Thoracic aorta (tissue), 2 donors: ENCODE results near the gene LYRM4. TPM values are rescaled to one million over a fixed set of nuclear protein-coding genes. Genes with fewer than 3 reads are reported as not detected.

Source experiments
- ATAC-seq: fragments of 150-250 bp; one replicate; pipeline ENCODE4 v1.8.0; 2017; ENCODE audit warnings: low read depth; ENCODE audit not compliant: insufficient number of reproducible peaks, low FRiP score
- DNase-seq: peaks from one replicate; pipeline ENCODE4 v3.0.0-alpha.2; 2020; ENCODE audit warnings: low spot score
- H3K27ac ChIP-seq, 2 donors: fragments of 200-600 bp; sonication (generic); 1 replicate in 1 of 2; 2 replicates in 1 of 2; pipeline ENCODE4 v1.5.1; 2016; ENCODE audit warnings: mild to moderate bottlenecking in 2 of 2, moderate library complexity in 2 of 2
- H3K27me3 ChIP-seq: fragments of 200-600 bp; sonication (generic); replicated peaks from 2 replicates; pipeline ENCODE4 v1.6.0; 2016; ENCODE audit warnings: mild to moderate bottlenecking; ENCODE audit not compliant: insufficient read depth
- H3K36me3 ChIP-seq: fragments of 200-600 bp; sonication (generic); one replicate; pipeline ENCODE4 v1.5.1; 2016
- H3K4me1 ChIP-seq, 2 donors: fragments of 200-600 bp; sonication (generic); 1 replicate in 1 of 2; 2 replicates in 1 of 2; pipeline versions ENCODE4 v1.5.1 to v1.6.0; 2016; ENCODE audit warnings: low read depth in 2 of 2, mild to moderate bottlenecking in 1 of 2; ENCODE audit not compliant: control insufficient read depth in 1 of 2
- H3K4me3 ChIP-seq: fragments of 200-600 bp; sonication (generic); 2 replicates; pipeline ENCODE4 v1.5.1; 2016; ENCODE audit warnings: mild to moderate bottlenecking
- H3K9me3 ChIP-seq: fragments of 200-600 bp; sonication (generic); 2 replicates; pipeline ENCODE4 v1.5.1; 2016
- total RNA-seq, 2 donors: library from RNA; depleted of rRNA; stranded (reverse); fragments of >200 nt; gene quantifications; one replicate each; pipeline versions ENCODE4 v1.1.0 to v1.2.3, GENCODE V29; 2016
- TF ChIP-seq, protein P1 (sequence below): fragments of 200-600 bp; sonication (generic); IDR thresholded peaks from one replicate; pipeline ENCODE4 v1.5.1; 2019; ENCODE audit warnings: antibody characterized with exemption

The LYRM4 gene
- total RNA-seq, 2 donors from 2014 or later = 6.9 to 27.2 TPM

DNA sequence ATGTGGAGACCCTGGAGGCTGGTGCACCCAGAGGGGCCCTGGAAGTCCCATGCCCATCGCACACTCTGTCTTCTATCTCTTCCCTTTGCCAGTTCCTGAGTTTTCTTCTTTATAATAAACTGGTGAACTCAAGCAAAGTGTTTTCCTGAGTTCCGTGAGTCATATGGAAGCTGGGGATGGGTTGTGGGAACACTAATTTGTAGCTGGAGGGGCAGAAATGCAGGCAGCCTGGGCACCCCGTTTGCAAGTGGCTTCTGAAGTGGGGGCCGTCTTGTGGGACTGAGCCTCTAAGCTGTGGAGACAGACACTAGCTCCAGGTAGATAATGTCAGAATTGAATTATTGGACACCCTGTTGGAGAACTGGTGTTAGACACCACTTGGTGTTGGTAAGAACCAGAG is 178.8 kb downstream of the LYRM4 start:
- Histone ChIP-seq H3K27ac (no peak overlapping the region), H3K4me1 (peaks cover 5 to 20% of the 10 kb centered on the region in 2 donors), H3K4me3 (no peak overlapping the region), H3K36me3 (no peaks in the 10 kb centered on the region), H3K9me3 (no peaks in the 10 kb centered on the region), H3K27me3 (no peaks in the 10 kb centered on the region)
- no peak for ATAC-seq
- no peak for DNase-seq
- TF ChIP-seq, protein P1, sequence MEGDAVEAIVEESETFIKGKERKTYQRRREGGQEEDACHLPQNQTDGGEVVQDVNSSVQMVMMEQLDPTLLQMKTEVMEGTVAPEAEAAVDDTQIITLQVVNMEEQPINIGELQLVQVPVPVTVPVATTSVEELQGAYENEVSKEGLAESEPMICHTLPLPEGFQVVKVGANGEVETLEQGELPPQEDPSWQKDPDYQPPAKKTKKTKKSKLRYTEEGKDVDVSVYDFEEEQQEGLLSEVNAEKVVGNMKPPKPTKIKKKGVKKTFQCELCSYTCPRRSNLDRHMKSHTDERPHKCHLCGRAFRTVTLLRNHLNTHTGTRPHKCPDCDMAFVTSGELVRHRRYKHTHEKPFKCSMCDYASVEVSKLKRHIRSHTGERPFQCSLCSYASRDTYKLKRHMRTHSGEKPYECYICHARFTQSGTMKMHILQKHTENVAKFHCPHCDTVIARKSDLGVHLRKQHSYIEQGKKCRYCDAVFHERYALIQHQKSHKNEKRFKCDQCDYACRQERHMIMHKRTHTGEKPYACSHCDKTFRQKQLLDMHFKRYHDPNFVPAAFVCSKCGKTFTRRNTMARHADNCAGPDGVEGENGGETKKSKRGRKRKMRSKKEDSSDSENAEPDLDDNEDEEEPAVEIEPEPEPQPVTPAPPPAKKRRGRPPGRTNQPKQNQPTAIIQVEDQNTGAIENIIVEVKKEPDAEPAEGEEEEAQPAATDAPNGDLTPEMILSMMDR = no peak

GRCh38 chr6:5081182-5081581 is 179.6 kb downstream of the LYRM4 start:
- TF ChIP-seq, protein P1 = no peak
- Histone ChIP-seq H3K4me1 (peaks cover 2 to 12% of the 10 kb centered on the region in 2 donors), H3K36me3 (no peaks in the 10 kb centered on the region), H3K27ac (no peak overlapping the region), H3K4me3 (no peak overlapping the region), H3K9me3 (no peaks in the 10 kb centered on the region), H3K27me3 (no peaks in the 10 kb centered on the region)
- ATAC-seq (no peak), DNase-seq (no peak)

DNA sequence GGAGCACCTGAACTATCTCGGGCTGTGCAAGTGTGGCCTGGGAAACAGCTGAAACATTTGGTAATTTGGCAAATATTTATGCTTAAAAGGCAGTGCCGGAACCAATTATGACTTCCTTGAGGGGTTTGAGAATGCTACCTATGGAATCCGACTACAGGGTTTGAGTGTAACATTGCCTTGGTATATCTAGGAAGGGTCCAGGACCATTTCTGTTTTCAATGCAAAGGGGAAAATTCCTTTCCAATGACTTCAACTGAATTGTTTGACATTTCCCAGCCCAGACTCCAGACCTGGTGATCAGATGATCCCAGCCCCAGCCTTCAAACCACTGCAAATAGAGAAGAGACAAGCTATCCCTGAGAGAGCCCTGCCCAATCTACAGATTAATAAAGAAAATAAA is 180.2 kb downstream of the LYRM4 start:
- Histone ChIP-seq H3K4me1 (peaks cover 0 to 8% of the 10 kb centered on the region in 2 donors), H3K36me3 (no peaks in the 10 kb centered on the region), H3K9me3 (no peaks in the 10 kb centered on the region), H3K27ac (no peak overlapping the region), H3K4me3 (no peak overlapping the region), H3K27me3 (no peaks in the 10 kb centered on the region)
- ATAC-seq = no peak
- no peak for DNase-seq
- TF ChIP-seq, protein P1 = no peak

DNA sequence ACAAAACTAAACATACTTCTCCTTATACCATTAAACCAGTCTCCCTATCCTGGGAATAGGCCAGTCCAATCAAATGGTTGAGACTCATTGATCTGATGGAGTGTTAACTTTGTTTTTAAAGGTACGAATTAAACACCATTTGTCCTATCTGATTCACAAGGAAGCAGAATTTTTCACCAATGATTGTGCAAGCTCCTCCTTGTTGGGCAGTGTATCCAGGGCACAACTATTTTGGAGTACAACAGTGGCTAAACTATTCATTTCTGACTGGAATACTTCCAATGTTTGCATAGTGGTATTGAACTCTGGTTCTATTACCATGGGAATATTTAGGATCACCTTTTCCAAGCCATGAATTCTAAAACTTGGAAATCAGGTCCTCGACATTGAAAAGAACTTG is 181.1 kb downstream of the LYRM4 start:
- Histone ChIP-seq H3K9me3 (no peaks in the 10 kb centered on the region), H3K4me3 (no peak overlapping the region), H3K36me3 (no peaks in the 10 kb centered on the region), H3K27me3 (no peaks in the 10 kb centered on the region), H3K27ac (no peak overlapping the region), H3K4me1 (peaks cover 0 to 8% of the 10 kb centered on the region in 2 donors)
- ATAC-seq = no peak
- no peak for DNase-seq
- TF ChIP-seq, protein P1 = no peak

DNA sequence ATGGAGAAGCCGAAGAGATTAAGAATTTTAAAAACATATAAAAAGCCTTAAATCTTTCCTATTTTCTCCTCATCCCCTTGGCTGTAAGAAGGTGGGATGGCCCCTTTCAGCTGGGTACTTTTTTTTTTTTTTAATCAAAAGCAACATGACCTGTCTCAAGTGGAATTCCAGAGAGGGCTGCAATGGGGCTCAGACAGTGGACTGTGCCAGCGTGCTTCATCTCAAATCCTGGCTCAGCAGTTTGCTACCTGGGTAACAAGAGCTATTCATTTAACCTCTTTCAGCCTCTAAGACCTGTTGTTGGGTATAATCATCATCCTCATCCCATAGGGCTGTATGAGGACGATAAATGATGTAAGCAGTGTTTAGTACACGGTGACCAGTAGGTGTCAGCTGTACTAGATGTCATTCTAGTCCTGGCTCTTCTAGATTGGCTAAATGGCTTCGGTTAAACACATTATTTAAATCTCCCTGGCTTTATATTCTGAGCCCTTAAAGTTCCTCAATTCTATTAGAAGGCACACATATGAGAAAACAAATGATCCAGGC is 182.6 kb downstream of the LYRM4 start:
- no peak for DNase-seq
- no peaks in the 10 kb centered on the region for H3K36me3 ChIP-seq
- H3K9me3 ChIP-seq = no peaks in the 10 kb centered on the region
- ATAC-seq = no peak
- TF ChIP-seq, protein P1 = no peak
- no peaks in the 10 kb centered on the region for H3K27me3 ChIP-seq
- no peaks in the 10 kb centered on the region for H3K4me1 ChIP-seq
- H3K27ac ChIP-seq = no peak overlapping the region
- no peak overlapping the region for H3K4me3 ChIP-seq
